ENCODE results near the gene PAFAH2. TPM values are rescaled to one million over a fixed set of nuclear protein-coding genes. Genes with fewer than 3 reads are reported as not detected.

The PAFAH2 gene
- total and polyA plus RNA-seq, 2 of the 13 experiments (the other 11 are each of a cell fraction or from before 2014, with no cell fraction given): 6.9 to 9.4 TPM

- DNase-seq (ENCODE audit: low spot score) (no peak), FAIRE-seq (no peak), ATAC-seq (no peak)
- Histone ChIP-seq H3K27me3 (ENCODE audit: control insufficient read depth in 1 of 2, insufficient read depth in 2 of 2, low read length in 2 of 2) (peaks cover 0 to 21% of the 10 kb centered on the region in 2 experiments; a peak in 3 of 5 replicates), H3K9me3 (ENCODE audit: low read length) (no peaks in the 10 kb centered on the region), H2AFZ (ENCODE audit: low read length) (no peak overlapping the region), H3K4me1 (ENCODE audit: insufficient read depth, low read length) (no peaks in the 10 kb centered on the region), H4K20me1 (ENCODE audit: insufficient read depth, low read length) (no peaks in the 10 kb centered on the region), H3K79me2 (ENCODE audit: insufficient read depth, low read length) (no peaks in the 10 kb centered on the region), H3K4me2 (ENCODE audit: low read depth, low read length) (no peak overlapping the region), H3K9ac (ENCODE audit: insufficient read depth, low read depth, low read length) (no peak overlapping the region), H3K27ac (ENCODE audit: extremely low read length, insufficient read depth, low read length) (no peak overlapping the region), H3K36me3 (replicated peaks in 1 of 2; ENCODE audit: control insufficient read depth in 1 of 2, insufficient read depth in 2 of 2, low read length in 2 of 2) (no peaks in the 10 kb centered on the region), H3K4me3 (replicated peaks in 1 of 3; ENCODE audit: insufficient read depth in 1 of 3, low read depth in 2 of 3, low read length in 3 of 3) (no peak overlapping the region)
- intact Hi-C loops (cut with micrococcal nuclease; ENCODE audit: unreplicated experiment) (no loop called here), in situ Hi-C loops (cut with HindIII; ENCODE audit: extremely low pct_ligation_motif_present, low pct_unique_long_range_greater_than_20kb) (no loop called here)
- POLR2A ChIA-PET: no interaction called here
- CTCF ChIA-PET (ENCODE audit: low intra/inter-chr PET ratio, low total read pairs): no interaction called here
- TF ChIP-seq TGIF2 (CRISPR knock-in tag; IDR thresholded peaks at IDR 0.05) (no peak), CEBPG (CRISPR knock-in tag; IDR thresholded peaks at IDR 0.05) (no peak), ZNF883 (CRISPR knock-in tag; IDR thresholded peaks at IDR 0.05; ENCODE audit: not compliant biosample characterization) (no peak), ZNF451 (CRISPR knock-in tag; IDR thresholded peaks at IDR 0.05) (no peak), SIN3B (IDR thresholded peaks at IDR 0.05; ENCODE audit: low read length) (no peak), KDM5A (IDR thresholded peaks at IDR 0.05; ENCODE audit: borderline replicate concordance, low read length) (no peak), SNAI1 (CRISPR knock-in tag; IDR thresholded peaks at IDR 0.05; ENCODE audit: borderline replicate concordance) (no peak), IRF2 (CRISPR knock-in tag; IDR thresholded peaks at IDR 0.05) (no peak), FOXO1 (CRISPR knock-in tag; IDR thresholded peaks at IDR 0.05) (no peak), TOPORS (CRISPR knock-in tag; IDR thresholded peaks at IDR 0.05) (no peak)
- WGBS (ENCODE audit: low lambda C conversion rate): 33% methylated on average over 5 of the region's 5 CpGs
- BruUV-seq (replicated peaks): no TSS peak
Measured at GRCh38 chr1:25932321-25932720, 65.5 kb downstream of the PAFAH2 start.

GRCh38 chr1:25929016-25929415 is 68.8 kb downstream of the PAFAH2 start:
- Histone ChIP-seq H3K79me2 (ENCODE audit: insufficient read depth, low read length) (no peaks in the 10 kb centered on the region), H3K36me3 (replicated peaks in 1 of 2; ENCODE audit: control insufficient read depth in 1 of 2, insufficient read depth in 2 of 2, low read length in 2 of 2) (no peaks in the 10 kb centered on the region), H3K27ac (ENCODE audit: extremely low read length, insufficient read depth, low read length) (no peak overlapping the region), H3K4me2 (ENCODE audit: low read depth, low read length) (no peak overlapping the region), H3K9ac (ENCODE audit: insufficient read depth, low read depth, low read length) (no peak overlapping the region), H3K4me3 (replicated peaks in 1 of 3; ENCODE audit: insufficient read depth in 1 of 3, low read depth in 2 of 3, low read length in 3 of 3) (no peak overlapping the region), H3K27me3 (ENCODE audit: control insufficient read depth in 1 of 2, insufficient read depth in 2 of 2, low read length in 2 of 2) (peaks cover 1 to 11% of the 10 kb centered on the region in 2 experiments; a peak in 4 of 5 replicates), H3K4me1 (ENCODE audit: insufficient read depth, low read length) (no peaks in the 10 kb centered on the region), H2AFZ (ENCODE audit: low read length) (no peak overlapping the region), H4K20me1 (ENCODE audit: insufficient read depth, low read length) (no peaks in the 10 kb centered on the region), H3K9me3 (ENCODE audit: low read length) (no peaks in the 10 kb centered on the region)
- 27% methylated on average over 2 of the region's 7 CpGs for WGBS (ENCODE audit: low lambda C conversion rate)
- ATAC-seq (no peak), FAIRE-seq (no peak), DNase-seq (ENCODE audit: low spot score) (no peak)
- no TSS peak for BruUV-seq (replicated peaks)
- ChIA-PET POLR2A (no interaction called here), CTCF (ENCODE audit: low intra/inter-chr PET ratio, low total read pairs) (no interaction called here)
- intact Hi-C loops (cut with micrococcal nuclease; ENCODE audit: unreplicated experiment): no loop called here
- in situ Hi-C loops (cut with HindIII; ENCODE audit: extremely low pct_ligation_motif_present, low pct_unique_long_range_greater_than_20kb): no loop called here
- TF ChIP-seq HMGXB3 (CRISPR knock-in tag; IDR thresholded peaks at IDR 0.05; ENCODE audit: borderline replicate concordance) (no peak), SUZ12 (IDR thresholded peaks at IDR 0.05; ENCODE audit: low read depth, low read length) (no peak), STAG1 (CRISPR knock-in tag; IDR thresholded peaks at IDR 0.05) (no peak), ATRX (CRISPR knock-in tag; IDR thresholded peaks at IDR 0.05; ENCODE audit: borderline replicate concordance) (no peak), GATA4 (IDR thresholded peaks at IDR 0.05; ENCODE audit: borderline replicate concordance, low read depth) (no peak), HOXA7 (CRISPR knock-in tag; IDR thresholded peaks at IDR 0.05) (no peak)
- TF ChIP-seq, protein P1, sequence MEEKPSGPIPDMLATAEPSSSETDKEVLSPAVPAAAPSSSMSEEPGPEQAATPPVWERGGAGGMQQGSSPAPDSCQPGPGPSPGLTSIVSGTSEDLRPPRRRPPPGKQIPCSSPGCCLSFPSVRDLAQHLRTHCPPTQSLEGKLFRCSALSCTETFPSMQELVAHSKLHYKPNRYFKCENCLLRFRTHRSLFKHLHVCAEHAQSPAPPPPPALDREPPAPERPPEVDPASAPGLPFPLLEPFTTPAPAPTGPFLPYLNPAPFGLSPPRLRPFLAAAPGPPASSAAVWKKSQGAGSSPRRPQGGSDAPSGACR (CRISPR knock-in tag; IDR thresholded peaks at IDR 0.05): no peak
